H1 (cell line): ENCODE results near the gene PARM1. TPM values are rescaled to one million over a fixed set of nuclear protein-coding genes. Genes with fewer than 3 reads are reported as not detected.

Source experiments
- CTCF ChIA-PET: fragments of 300-600 bp; sonication (Branson Sonifier 250); formaldehyde crosslinking; loops from one replicate; lab custom pipeline; 2021; ENCODE audit not compliant: partially characterized antibody; lab: Charles Lee
- POLR2A ChIA-PET: fragments of 300-600 bp; sonication (Branson Sonifier 250); formaldehyde crosslinking; loops from one replicate; lab custom pipeline; 2021; ENCODE audit warnings: inconsistent platforms; ENCODE audit not compliant: partially characterized antibody; lab: Charles Lee
- DNase-seq, 2 experiments: peaks; one replicate each; pipeline versions ENCODE4 v3.0.0 to v3.0.0-alpha.2; 2010 to 2022; ENCODE audit warnings: low spot score in 2 of 2, low read depth in 1 of 2, mixed read lengths in 1 of 2
- FAIRE-seq: peaks from 2 replicates; lab custom pipeline; 2011; peaks lifted over from hg19 to GRCh38; lab: Jason Lieb, UNC
- H2AFZ ChIP-seq: 2 replicates; pipeline ENCODE4 v1.8.1; 2012; ENCODE audit warnings: low read length, inconsistent platforms
- H2AK5ac ChIP-seq: 2 replicates; pipeline ENCODE4 v1.6.1; 2013; ENCODE audit warnings: low read depth, low read length
- H2BK120ac ChIP-seq: replicated peaks from 2 replicates; pipeline ENCODE3; 2013; ENCODE audit warnings: low read depth, low read length, inconsistent platforms
- H2BK12ac ChIP-seq: 2 replicates; pipeline ENCODE4 v1.6.1; 2013; ENCODE audit warnings: low read depth, low read length
- H2BK15ac ChIP-seq: 2 replicates; pipeline ENCODE4 v1.6.1; 2013; ENCODE audit warnings: low read length
- H2BK20ac ChIP-seq: 2 replicates; pipeline ENCODE4 v1.6.1; 2013; ENCODE audit warnings: low read length
- H2BK5ac ChIP-seq: 2 replicates; pipeline ENCODE4 v1.6.1; 2013; ENCODE audit warnings: low read depth, low read length
- H3K14ac ChIP-seq: 2 replicates; pipeline ENCODE4 v1.6.1; 2013; ENCODE audit warnings: inconsistent platforms; ENCODE audit not compliant: insufficient read length
- H3K18ac ChIP-seq: 2 replicates; pipeline ENCODE4 v1.6.1; 2013; ENCODE audit warnings: low read length; ENCODE audit errors: extremely low read depth
- H3K23ac ChIP-seq: 2 replicates; pipeline ENCODE4 v1.6.1; 2013; ENCODE audit warnings: inconsistent platforms; ENCODE audit not compliant: insufficient read length
- H3K23me2 ChIP-seq: 2 replicates; pipeline ENCODE4 v1.6.1; 2013; ENCODE audit warnings: low read depth, low read length
- H3K27ac ChIP-seq: 2 replicates; pipeline ENCODE4 v1.6.1; 2011; ENCODE audit warnings: low read depth, low read length, inconsistent platforms
- H3K27me3 ChIP-seq, 4 experiments: replicated peaks in 1 of 4; 1 replicate in 1 of 4; 2 replicates in 3 of 4; pipeline versions ENCODE4 v1.6.1 to v1.8.1; 2011 to 2013; ENCODE audit warnings: low read length in 3 of 4, mild to moderate bottlenecking in 3 of 4, inconsistent platforms in 2 of 4, mixed read lengths in 2 of 4, moderate library complexity in 1 of 4; ENCODE audit not compliant: control insufficient read depth in 3 of 4, insufficient read depth in 3 of 4; ENCODE audit errors: extremely low read depth in 1 of 4
- H3K36me3 ChIP-seq, 4 experiments: 2 replicates each; pipeline versions ENCODE4 v1.6.1 to v1.8.1; 2011 to 2013; ENCODE audit warnings: mild to moderate bottlenecking in 4 of 4, low read length in 3 of 4, moderate library complexity in 2 of 4, control low read depth in 1 of 4, inconsistent platforms in 1 of 4; ENCODE audit not compliant: insufficient read depth in 4 of 4, control insufficient read depth in 2 of 4
- H3K4ac ChIP-seq: replicated peaks from 2 replicates; pipeline ENCODE3; 2013; ENCODE audit warnings: low read length, low read depth, mixed read lengths, inconsistent platforms; ENCODE audit not compliant: insufficient read length
- H3K4me1 ChIP-seq, 4 experiments: replicated peaks in 1 of 4; 1 replicate in 1 of 4; 2 replicates in 3 of 4; pipeline versions ENCODE4 v1.6.1 to v1.8.1; 2011 to 2013; ENCODE audit warnings: low read length in 3 of 4, inconsistent platforms in 2 of 4, mixed read lengths in 1 of 4; ENCODE audit not compliant: insufficient read depth in 4 of 4, control insufficient read depth in 3 of 4
- H3K4me2 ChIP-seq, 2 experiments: 2 replicates each; pipeline versions ENCODE4 v1.6.1 to v1.8.1; 2011 to 2013; ENCODE audit warnings: low read depth in 2 of 2, low read length in 2 of 2, control low read depth in 1 of 2, inconsistent platforms in 1 of 2, mild to moderate bottlenecking in 1 of 2; ENCODE audit not compliant: insufficient read depth in 1 of 2
- H3K4me3 ChIP-seq, 4 experiments: fragments of 200-600, 300-600 bp in 1 of 4; sonication (generic), shearing (Covaris generic), sonication (Bioruptor Twin) in 1 of 4; 2 replicates each; pipeline versions ENCODE4 v1.5.1 to v1.8.1; 2011 to 2016; ENCODE audit warnings: low read length in 4 of 4, low read depth in 3 of 4, control low read depth in 2 of 4, inconsistent platforms in 2 of 4, mild to moderate bottlenecking in 2 of 4, mixed read lengths in 1 of 4, moderate library complexity in 1 of 4; ENCODE audit not compliant: insufficient read depth in 2 of 4; ENCODE audit errors: extremely low read depth in 1 of 4
- H3K56ac ChIP-seq: replicated peaks from 2 replicates; pipeline ENCODE3; 2013; ENCODE audit warnings: low read depth, mild to moderate bottlenecking, mixed read lengths, low read length, inconsistent platforms; ENCODE audit not compliant: insufficient read length
- H3K79me1 ChIP-seq: 2 replicates; pipeline ENCODE4 v1.6.1; 2013; ENCODE audit warnings: low read depth, low read length, control low read depth
- H3K79me2 ChIP-seq, 2 experiments: 2 replicates each; pipeline versions ENCODE4 v1.6.1 to v1.8.1; 2012 to 2013; ENCODE audit warnings: low read length in 2 of 2, mild to moderate bottlenecking in 2 of 2, inconsistent platforms in 1 of 2; ENCODE audit not compliant: insufficient read depth in 2 of 2, control insufficient read depth in 1 of 2
- H3K9ac ChIP-seq, 4 experiments: replicated peaks in 1 of 4; 1 replicate in 1 of 4; 2 replicates in 3 of 4; pipeline versions ENCODE4 v1.6.1 to v1.8.1; 2011 to 2013; ENCODE audit warnings: low read depth in 3 of 4, low read length in 3 of 4, control low read depth in 2 of 4, mild to moderate bottlenecking in 2 of 4, moderate library complexity in 2 of 4, inconsistent platforms in 1 of 4; ENCODE audit errors: extremely low read depth in 1 of 4
- H3K9me3 ChIP-seq, 2 experiments: 2 replicates each; pipeline versions ENCODE4 v1.6.1 to v1.8.1; 2012 to 2013; ENCODE audit warnings: mild to moderate bottlenecking in 2 of 2, moderate library complexity in 2 of 2, control low read depth in 1 of 2, inconsistent platforms in 1 of 2, low read depth in 1 of 2, low read length in 1 of 2, mixed read lengths in 1 of 2; ENCODE audit not compliant: insufficient read depth in 2 of 2
- H4K20me1 ChIP-seq, 2 experiments: replicated peaks in 1 of 2; 2 replicates each; pipeline versions ENCODE3 to v1.8.1; 2011 to 2013; ENCODE audit warnings: inconsistent platforms in 2 of 2, low read length in 2 of 2, mild to moderate bottlenecking in 1 of 2; ENCODE audit not compliant: insufficient read depth in 2 of 2, control insufficient read depth in 1 of 2
- H4K5ac ChIP-seq: 2 replicates; pipeline ENCODE4 v1.6.1; 2013; ENCODE audit warnings: low read length, low read depth, mixed read lengths, inconsistent platforms; ENCODE audit not compliant: insufficient read length
- H4K8ac ChIP-seq: 2 replicates; pipeline ENCODE4 v1.8.0; 2013; ENCODE audit warnings: mild to moderate bottlenecking, moderate library complexity, low read length, inconsistent platforms; ENCODE audit not compliant: insufficient read depth; ENCODE audit errors: extremely low read depth
- H4K91ac ChIP-seq: replicated peaks from 2 replicates; pipeline ENCODE3; 2013; ENCODE audit warnings: low read length, mixed read lengths, inconsistent platforms; ENCODE audit not compliant: insufficient read length
- BRCA1 ChIP-seq: IDR thresholded peaks from 2 replicates; pipeline ENCODE4 v1.6.1; 2012; ENCODE audit warnings: low read depth, low read length, improper control_type of control experiment
- CBX8 ChIP-seq: fragments of 300-800, 300-1000 bp; sonication (generic); IDR thresholded peaks from 2 replicates; pipeline ENCODE4 v1.7.1; 2016; ENCODE audit warnings: low read depth, low read length, borderline replicate concordance
- CHD2 ChIP-seq: IDR thresholded peaks from 2 replicates; pipeline ENCODE4 v1.6.1; 2012; ENCODE audit warnings: low read length, improper control_type of control experiment
- EGR1 ChIP-seq: IDR thresholded peaks from 2 replicates; pipeline ENCODE4 v1.6.1; 2011; ENCODE audit warnings: low read depth, low read length, borderline replicate concordance
- GABPA ChIP-seq: IDR thresholded peaks from 2 replicates; pipeline ENCODE4 v1.6.1; 2011; ENCODE audit warnings: mild to moderate bottlenecking, low read length, moderate library complexity, borderline replicate concordance; ENCODE audit not compliant: insufficient read depth
- HDAC2 ChIP-seq, 2 experiments: fragments of 300-600 bp in 1 of 2; sonication (generic) in 1 of 2; IDR thresholded peaks; 2 replicates each; pipeline ENCODE4 v1.6.1; 2011 to 2012; ENCODE audit warnings: low read depth in 2 of 2, low read length in 2 of 2, mild to moderate bottlenecking in 2 of 2, moderate library complexity in 2 of 2, borderline replicate concordance in 1 of 2, inconsistent platforms in 1 of 2
- RBBP5 ChIP-seq: IDR thresholded peaks from 2 replicates; pipeline ENCODE4 v1.7.1; 2012; ENCODE audit warnings: low read depth, mild to moderate bottlenecking, inconsistent platforms, low read length, moderate library complexity, borderline replicate concordance
- SAP30 ChIP-seq: fragments of 300-600 bp; sonication (generic); IDR thresholded peaks from 2 replicates; pipeline ENCODE4 v1.7.1; 2012; ENCODE audit warnings: low read length, moderate library complexity, mild to moderate bottlenecking, inconsistent platforms; ENCODE audit not compliant: insufficient read depth, insufficient replicate concordance
- SRF ChIP-seq: IDR thresholded peaks from 2 replicates; pipeline ENCODE4 v1.6.1; 2011; ENCODE audit warnings: mild to moderate bottlenecking, low read depth, low read length, moderate library complexity
- ZNF274 ChIP-seq: IDR thresholded peaks from 2 replicates; pipeline ENCODE4 v1.7.0; 2012; ENCODE audit warnings: low read length, borderline replicate concordance; ENCODE audit errors: extremely low read depth
- WGBS, 2 experiments: shearing (Covaris generic) in 1 of 2; methylation state at CpG; one replicate each; pipeline versions ENCODE4 v1.1.6 to v1.1.7; 2013 to 2015; ENCODE audit warnings: low lambda C conversion rate in 2 of 2, mixed read lengths in 2 of 2, inconsistent platforms in 1 of 2, low coverage in 1 of 2, missing lambda C conversion rate in 1 of 2; ENCODE audit not compliant: insufficient replicate concordance in 2 of 2, insufficient coverage in 1 of 2, insufficient read length in 1 of 2; ENCODE audit errors: extremely low coverage in 1 of 2, missing lambda C conversion rate in 1 of 2; 5-methylcytosine and 5-hydroxymethylcytosine counted together
- polyA plus RNA-seq, 7 experiments: library from polyadenylated mRNA; depleted of rRNA in 3 of 7; stranded (reverse) in 5 of 7; unstranded in 2 of 7; fragments of >200 nt in 5 of 7; fragments of 200-250 nt in 2 of 7; gene quantifications; 1 replicate in 5 of 7; 2 replicates in 1 of 7; 4 replicates in 1 of 7; pipeline versions ENCODE4 v1.2.1 to v1.2.3, GENCODE V29; 2011 to 2013; ENCODE audit warnings: missing spikeins in 2 of 7, mixed read lengths in 2 of 7
- total RNA-seq: library from RNA; stranded (reverse); fragmentation: NEBNext Ultra II Directional; extraction: Animal tissue kit (Norgen Biotek cat#: 25700); gene quantifications from 2 replicates; pipeline ENCODE4 v1.2.1, GENCODE V29; 2021

The PARM1 gene
- total and polyA plus RNA-seq, 2 of the 8 experiments (the other 6 are each of a cell fraction or from before 2014, with no cell fraction given), result 2.0 to 5.3 TPM

DNA sequence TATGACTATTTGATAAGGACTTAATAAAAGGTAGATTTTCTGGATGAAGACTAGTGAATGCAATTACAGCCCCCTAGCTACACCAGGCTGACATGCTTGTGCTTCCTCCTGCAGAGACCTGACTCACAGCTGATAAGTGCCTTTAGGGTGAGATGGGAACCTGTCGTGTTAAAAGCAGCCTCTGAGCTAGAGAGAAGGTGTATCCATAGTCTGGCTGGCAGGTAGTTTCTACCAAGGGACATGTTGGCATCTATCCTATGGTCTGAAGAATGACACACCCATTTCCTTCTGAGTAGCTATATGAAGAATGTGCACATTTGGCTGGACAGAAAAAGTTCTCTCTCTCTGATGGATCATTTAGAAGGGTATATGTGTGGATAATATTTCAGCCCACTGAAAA is 64.1 kb downstream of the PARM1 start:
- Histone ChIP-seq H2BK5ac (no peak overlapping the region), H3K9ac (no peak overlapping the region), H2BK20ac (no peak overlapping the region), H3K23me2 (no peaks in the 10 kb centered on the region), H3K4me2 (no peak overlapping the region), H3K9me3 (no peaks in the 10 kb centered on the region), H3K4me1 (no peaks in the 10 kb centered on the region), H4K8ac (no peak overlapping the region), H4K91ac (no peak overlapping the region), H3K27ac (no peak overlapping the region), H2AK5ac (no peak overlapping the region), H3K4ac (no peak overlapping the region), H4K20me1 (no peaks in the 10 kb centered on the region), H2BK15ac (no peak overlapping the region), H2BK120ac (no peak overlapping the region), H3K4me3 (no peak overlapping the region), H3K23ac (no peak overlapping the region), H4K5ac (no peak overlapping the region), H3K14ac (no peak overlapping the region), H2BK12ac (no peak overlapping the region), H2AFZ (no peak overlapping the region), H3K18ac (no peak overlapping the region), H3K36me3 (no peaks in the 10 kb centered on the region), H3K56ac (no peak overlapping the region), H3K27me3 (peaks cover 0 to 1% (median 0%) of the 10 kb centered on the region in 4 experiments; a peak in 1 of 7 replicates), H3K79me2 (no peaks in the 10 kb centered on the region), H3K79me1 (no peaks in the 10 kb centered on the region)
- POLR2A ChIA-PET, result no interaction called here
- CTCF ChIA-PET, result interaction anchor here (0.8 to 1.8 kb wide), 5 partner anchors 12 to 37 kb away, joined by 3 to 8 read pairs (median 4); no protein-coding TSS in a partner anchor
- 79% methylated on average over 1 of the region's 1 CpG; no CpG with 5 or more reads in 1 of the 2 experiments for WGBS, 2 experiments
- DNase-seq, result no peak
- no peak for FAIRE-seq
- no peak for TF ChIP-seq SAP30
- TF ChIP-seq GABPA, result no peak
- no peak for TF ChIP-seq EGR1
- no peak for TF ChIP-seq CBX8
- no peak for TF ChIP-seq HDAC2 (IDR thresholded peaks at IDR 0.05; ENCODE audit: borderline replicate concordance in 1 of 2, low read depth in 2 of 2, low read length in 2 of 2)
- no peak for TF ChIP-seq BRCA1
- TF ChIP-seq ZNF274, result no peak
- no peak for TF ChIP-seq RBBP5
- TF ChIP-seq SRF, result no peak
- TF ChIP-seq CHD2, result no peak
